ENCODE data around the gene SNAP29.

The SNAP29 gene

DNA sequence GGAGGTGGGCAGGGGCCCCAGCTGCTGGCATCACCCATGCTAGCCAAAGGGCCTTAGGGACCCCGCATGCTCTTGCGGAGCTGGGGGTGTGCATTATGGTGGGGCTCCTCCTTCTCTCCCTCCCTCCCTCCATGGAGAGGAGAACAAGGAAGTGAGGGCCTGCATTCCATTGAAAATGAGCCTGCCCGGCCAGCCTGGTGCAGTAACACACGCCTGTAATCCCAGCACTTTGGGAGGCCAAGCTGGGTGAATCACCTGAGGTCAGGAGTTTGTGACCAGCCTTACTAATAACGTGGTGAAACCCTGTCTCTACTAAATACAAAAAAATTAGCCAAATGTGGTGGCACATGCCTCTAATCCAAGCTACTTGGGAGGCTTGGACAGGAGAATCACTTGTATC is 22.4 kb downstream of the SNAP29 start:
- no peak for DNase-seq (ENCODE audit: low read depth)
- TF ChIP-seq, protein P1, sequence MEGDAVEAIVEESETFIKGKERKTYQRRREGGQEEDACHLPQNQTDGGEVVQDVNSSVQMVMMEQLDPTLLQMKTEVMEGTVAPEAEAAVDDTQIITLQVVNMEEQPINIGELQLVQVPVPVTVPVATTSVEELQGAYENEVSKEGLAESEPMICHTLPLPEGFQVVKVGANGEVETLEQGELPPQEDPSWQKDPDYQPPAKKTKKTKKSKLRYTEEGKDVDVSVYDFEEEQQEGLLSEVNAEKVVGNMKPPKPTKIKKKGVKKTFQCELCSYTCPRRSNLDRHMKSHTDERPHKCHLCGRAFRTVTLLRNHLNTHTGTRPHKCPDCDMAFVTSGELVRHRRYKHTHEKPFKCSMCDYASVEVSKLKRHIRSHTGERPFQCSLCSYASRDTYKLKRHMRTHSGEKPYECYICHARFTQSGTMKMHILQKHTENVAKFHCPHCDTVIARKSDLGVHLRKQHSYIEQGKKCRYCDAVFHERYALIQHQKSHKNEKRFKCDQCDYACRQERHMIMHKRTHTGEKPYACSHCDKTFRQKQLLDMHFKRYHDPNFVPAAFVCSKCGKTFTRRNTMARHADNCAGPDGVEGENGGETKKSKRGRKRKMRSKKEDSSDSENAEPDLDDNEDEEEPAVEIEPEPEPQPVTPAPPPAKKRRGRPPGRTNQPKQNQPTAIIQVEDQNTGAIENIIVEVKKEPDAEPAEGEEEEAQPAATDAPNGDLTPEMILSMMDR (IDR thresholded peaks at IDR 0.05; ENCODE audit: control insufficient read depth, extremely low read depth, insufficient read depth), result no peak
- no peak overlapping the region for H3K4me3 ChIP-seq (ENCODE audit: low read depth, low read length)

DNA sequence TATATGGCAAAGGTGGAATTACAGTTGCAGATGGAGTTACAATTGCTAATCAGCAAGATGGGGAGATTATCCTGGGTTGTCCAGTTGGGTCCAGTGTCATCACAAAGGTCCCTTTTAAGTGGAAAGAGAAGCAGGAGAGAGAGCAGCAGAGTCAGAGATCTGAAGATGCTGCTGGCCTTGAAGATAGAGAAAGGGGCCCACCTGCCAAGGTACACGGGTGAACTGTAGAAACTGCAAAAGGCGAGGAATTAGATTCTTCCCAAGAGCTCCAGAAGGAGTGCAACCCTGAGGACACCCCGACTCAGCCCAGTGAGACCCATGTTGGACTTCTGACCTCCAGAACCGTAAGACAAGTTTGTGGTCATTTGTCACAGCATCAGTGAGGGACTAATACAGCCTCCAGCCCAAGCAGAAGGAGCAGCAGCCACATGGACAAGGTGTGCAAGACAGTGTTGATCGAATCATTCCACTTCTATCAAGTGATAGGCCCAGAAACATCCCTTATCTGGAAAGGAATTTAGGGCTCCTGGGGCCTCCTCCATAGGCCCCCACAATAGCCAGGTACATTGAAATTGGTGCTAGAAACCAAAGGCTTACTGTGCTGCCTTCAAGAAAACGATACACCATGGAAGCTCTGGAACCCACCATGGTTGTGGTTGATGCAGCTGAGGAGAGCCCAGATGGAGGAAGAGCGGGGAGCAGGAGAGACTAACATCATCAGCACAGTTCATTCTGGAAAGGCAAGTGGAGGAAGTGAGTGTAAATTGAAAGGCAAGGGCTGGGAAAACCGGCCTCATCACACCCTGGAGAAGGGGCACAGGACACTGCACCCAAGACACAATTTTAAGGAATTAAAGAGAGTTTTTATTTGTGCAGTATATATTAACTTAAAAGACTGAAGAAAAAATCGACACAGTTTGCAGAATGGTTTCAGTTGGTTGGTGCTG is 23.3 kb downstream of the SNAP29 start:
- TF ChIP-seq, protein P1 (IDR thresholded peaks at IDR 0.05; ENCODE audit: control insufficient read depth, extremely low read depth, insufficient read depth), result no peak
- no peak for DNase-seq (ENCODE audit: low read depth)
- H3K4me3 ChIP-seq (ENCODE audit: low read depth, low read length), result no peak overlapping the region

DNA sequence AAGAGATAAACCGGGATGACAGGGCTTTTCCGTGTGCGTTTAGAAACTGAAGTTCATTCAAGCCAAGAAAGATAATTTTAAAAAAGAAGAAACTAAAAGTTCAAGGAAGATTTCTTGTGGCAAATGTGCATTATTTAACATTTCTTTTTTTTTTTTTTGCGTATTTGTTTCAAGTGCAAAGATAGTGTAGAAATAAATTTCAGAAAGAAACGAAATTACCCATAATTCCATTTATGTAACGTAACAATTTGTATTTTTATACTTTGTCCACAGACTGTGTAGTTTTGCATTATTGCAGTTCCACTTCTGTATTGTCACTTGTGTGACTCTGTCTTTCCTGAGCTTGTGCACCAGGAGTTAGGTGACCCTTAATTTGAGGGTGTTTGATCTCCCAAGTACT is 24.0 kb downstream of the SNAP29 start:
- DNase-seq (ENCODE audit: low read depth), result no peak
- no peak overlapping the region for H3K4me3 ChIP-seq (ENCODE audit: low read depth, low read length)
- TF ChIP-seq, protein P1 (IDR thresholded peaks at IDR 0.05; ENCODE audit: control insufficient read depth, extremely low read depth, insufficient read depth), result no peak

DNA sequence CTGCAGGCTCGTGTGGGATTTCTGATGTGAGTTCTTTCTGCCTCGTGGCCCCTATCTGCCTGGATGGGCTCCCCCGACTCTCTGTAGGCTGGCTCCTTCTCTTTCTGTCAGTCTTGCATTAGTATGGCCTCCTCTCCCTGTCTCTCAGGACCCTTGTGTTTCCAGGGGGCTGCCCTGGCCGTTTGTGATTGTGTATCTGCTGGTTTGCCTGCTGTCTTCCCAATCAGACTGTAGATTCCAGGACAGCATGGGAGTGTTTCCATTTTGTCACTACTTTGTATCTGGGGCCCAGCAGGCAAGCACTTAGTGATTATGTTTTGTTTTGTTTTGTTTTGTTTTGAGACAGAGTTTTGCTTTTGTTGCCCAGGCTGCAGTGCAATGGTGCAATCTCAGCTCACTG is 25.6 kb downstream of the SNAP29 start:
- no peak for DNase-seq (ENCODE audit: low read depth)
- TF ChIP-seq, protein P1 (IDR thresholded peaks at IDR 0.05; ENCODE audit: control insufficient read depth, extremely low read depth, insufficient read depth), result no peak
- no peak overlapping the region for H3K4me3 ChIP-seq (ENCODE audit: low read depth, low read length)

DNA sequence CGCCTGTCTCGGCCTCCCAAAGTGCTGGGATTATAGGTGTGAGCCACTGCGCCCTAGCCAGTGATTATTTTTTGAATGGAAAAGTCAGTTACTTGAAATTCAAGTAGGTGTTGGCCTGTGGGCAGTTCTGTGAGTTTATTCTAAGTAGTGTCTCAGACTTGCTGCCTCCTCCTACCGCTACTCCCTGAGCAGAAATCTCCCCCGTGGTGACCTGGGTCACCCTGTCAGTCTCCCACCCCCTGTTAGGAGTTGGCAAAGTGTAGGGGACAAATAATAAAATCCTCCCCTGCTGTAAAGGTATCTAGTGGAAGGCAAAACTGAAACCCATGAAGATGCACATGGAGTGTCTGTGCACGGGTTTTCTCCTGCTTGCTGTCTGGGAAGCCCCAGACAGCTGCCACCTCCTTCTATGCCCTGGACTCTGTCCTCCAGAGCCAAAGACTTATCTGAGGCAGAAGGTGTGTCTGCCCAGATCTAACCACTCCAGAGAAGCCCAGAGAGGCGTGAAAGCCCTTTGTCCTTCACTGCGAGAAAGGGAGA is 26.3 kb downstream of the SNAP29 start:
- DNase-seq (ENCODE audit: low read depth), result no peak
- TF ChIP-seq, protein P1 (IDR thresholded peaks at IDR 0.05; ENCODE audit: control insufficient read depth, extremely low read depth, insufficient read depth), result no peak
- no peak overlapping the region for H3K4me3 ChIP-seq (ENCODE audit: low read depth, low read length)

DNA sequence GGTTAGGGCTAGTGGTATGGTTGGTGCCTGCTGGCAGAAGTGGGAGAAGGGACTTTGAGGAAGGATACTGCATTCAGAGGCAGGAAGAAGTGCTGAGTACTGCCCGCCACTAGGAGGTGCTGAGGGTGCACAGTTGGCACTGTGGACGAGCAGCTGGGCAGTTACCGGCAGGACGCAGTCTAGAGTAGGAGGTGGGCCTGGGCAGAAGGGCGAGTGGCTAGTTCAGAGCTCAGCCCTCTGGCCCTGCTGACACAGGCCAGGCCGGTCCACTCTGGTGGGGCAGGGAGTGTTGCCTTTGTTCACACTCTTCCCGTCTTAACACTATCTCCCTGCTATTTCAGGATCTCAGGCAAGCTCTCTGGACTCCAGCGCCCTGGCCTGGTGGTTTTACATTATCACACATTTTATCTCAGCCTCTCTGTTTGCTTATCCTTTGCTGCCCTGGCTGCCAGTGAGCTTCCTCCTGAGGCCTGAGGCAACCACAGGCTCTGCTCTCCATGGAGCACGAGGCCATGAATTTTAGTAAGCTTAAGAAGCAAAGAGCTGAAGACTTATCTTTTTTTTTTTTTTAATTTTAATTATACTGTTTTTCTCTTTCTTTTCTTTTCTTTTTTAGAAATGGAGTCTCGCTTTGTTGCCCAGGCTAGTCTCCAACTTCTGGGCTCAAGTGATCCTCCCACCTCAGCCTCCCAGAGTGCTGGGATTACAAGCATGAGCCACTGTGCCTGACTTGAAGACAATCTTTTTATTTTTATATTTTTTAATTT is 26.9 kb downstream of the SNAP29 start:
- peak; percentile 81 for DNase-seq (ENCODE audit: low read depth)
- H3K4me3 ChIP-seq (ENCODE audit: low read depth, low read length), result no peak overlapping the region
- TF ChIP-seq, protein P1 (IDR thresholded peaks at IDR 0.05; ENCODE audit: control insufficient read depth, extremely low read depth, insufficient read depth), result peak; percentile 97
